K562 treated with DMSO at 1 percent for 4 hours (cell line): ENCODE data around the gene STAG3. TPM values are rescaled to one million over a fixed set of nuclear protein-coding genes. Genes with fewer than 3 reads are reported as not detected.

Experiments used
- total RNA-seq: library from RNA; unstranded; fragments of 300-600 nt; gene quantifications from 2 replicates; pipeline ENCODE4 v1.2.3, GENCODE V29; 2022; ENCODE audit not compliant: insufficient read depth

Gene STAG3
- total RNA-seq, result 5.7 TPM in 2 replicates

GRCh38 chr7:100177045-100178001, at the start of gene STAG3, which contains the start of gene GPC2:
Gene STAG3, plus strand, starts transcription at chr7:100177918. Its CDS starts 2,639 bp downstream, at chr7:100180557.
Gene GPC2, minus strand, starts transcription at chr7:100177381. Its CDS starts 182 bp downstream, at chr7:100177199.

GRCh38 chr7:100148559-100149328, 29.0 kb upstream of the STAG3 start, which contains the start of gene LAMTOR4:
Gene LAMTOR4, plus strand, starts transcription at chr7:100148918. Its CDS starts 55 bp downstream, at chr7:100148973.

GRCh38 chr7:100158229-100159098, 19.3 kb upstream of the STAG3 start, which contains the start of gene TRAPPC14:
Gene TRAPPC14, minus strand, starts transcription at chr7:100158723. Its CDS starts 224 bp downstream, at chr7:100158499.

GRCh38 chr7:100219801-100220585, 42.3 kb downstream of the STAG3 start, which contains the start of gene PVRIG:
Gene PVRIG, plus strand, starts transcription at chr7:100219949. Its CDS starts 22 bp downstream, at chr7:100219971.

Other genes with a start within 250 kb of the STAG3 start
- gene GJC3, start 248.3 kb upstream of the STAG3 start, total RNA-seq, result not detected in 2 replicates
- gene AZGP1, start 201.9 kb upstream of the STAG3 start, total RNA-seq, result not detected in 2 replicates
- gene ZKSCAN1, start 162.3 kb upstream of the STAG3 start, total RNA-seq, result 15.1 and 17.2 TPM in 2 replicates
- gene ZSCAN21, start 128.1 kb upstream of the STAG3 start, total RNA-seq, result 8.1 and 8.9 TPM in 2 replicates
- 17.9 and 23.2 TPM in 2 replicates for gene ZNF3, start 96.2 kb upstream of the STAG3 start, total RNA-seq
- 158 and 176 TPM in 2 replicates for gene COPS6, start 88.9 kb upstream of the STAG3 start, total RNA-seq
- 544 and 550 TPM in 2 replicates for gene MCM7, start 76.5 kb upstream of the STAG3 start, total RNA-seq
- gene AP4M1, start 76.3 kb upstream of the STAG3 start, total RNA-seq, result 10.1 and 12.3 TPM in 2 replicates
- gene TAF6, start 58.6 kb upstream of the STAG3 start, total RNA-seq, result 83.4 and 94.5 TPM in 2 replicates
- gene CNPY4, start 58.3 kb upstream of the STAG3 start, total RNA-seq, result 4.1 and 6.5 TPM in 2 replicates
- 1.5 and 1.9 TPM in 2 replicates for gene MBLAC1, start 51.0 kb upstream of the STAG3 start, total RNA-seq
- 305 and 308 TPM in 2 replicates for gene LAMTOR4, start 29.0 kb upstream of the STAG3 start, total RNA-seq
- 15.4 and 28.7 TPM in 2 replicates for gene TRAPPC14, start 19.2 kb upstream of the STAG3 start, total RNA-seq
- 2.3 and 3.4 TPM in 2 replicates for gene GAL3ST4, start 9.3 kb upstream of the STAG3 start, total RNA-seq
- 0.82 and 4.1 TPM in 2 replicates for gene GPC2, start 537 bp upstream of the STAG3 start, total RNA-seq
- gene PVRIG, start 42.0 kb downstream of the STAG3 start, total RNA-seq, result not detected in 2 replicates
- gene SPDYE3, start 129.8 kb downstream of the STAG3 start, total RNA-seq, result 2.6 and 2.8 TPM in 2 replicates
- 28.5 and 33.4 TPM in 2 replicates for gene PILRB, start 180.2 kb downstream of the STAG3 start, total RNA-seq
- 2.6 and 4.7 TPM in 2 replicates for gene PILRA, start 195.6 kb downstream of the STAG3 start, total RNA-seq